HG02588 (cell line): ENCODE data around the gene POLR3H.
"Not testable (repeated sequence)": the region's sequence is repeated elsewhere in the genome, so short reads cannot be mapped to it uniquely, and the experiment has no call there.

Experiments used
- ATAC-seq: cut with Tn5 transposase; IDR thresholded peaks from one replicate; pipeline ENCODE4 v1.9.1; 2021; ENCODE audit warnings: mild to moderate bottlenecking, moderate library complexity; ENCODE audit not compliant: unreplicated experiment

POLR3H gene

GRCh38 chr22:41565403-41566054, 21.3 kb upstream of the POLR3H start:
- no peak for ATAC-seq

GRCh38 chr22:41564563-41564962, 20.3 kb upstream of the POLR3H start:
- no peak for ATAC-seq

GRCh38 chr22:41563051-41563711, 18.9 kb upstream of the POLR3H start:
- no peak for ATAC-seq

- ATAC-seq, result no peak
Measured at GRCh38 chr22:41562461-41562860, 18.2 kb upstream of the POLR3H start.

GRCh38 chr22:41561788-41562187, 17.5 kb upstream of the POLR3H start:
- no peak for ATAC-seq

- ATAC-seq, result no peak
Measured at GRCh38 chr22:41561335-41561734, 17.1 kb upstream of the POLR3H start.

GRCh38 chr22:41560095-41560471, 15.8 kb upstream of the POLR3H start:
- ATAC-seq, result no peak

GRCh38 chr22:41558241-41558630, 14.0 kb upstream of the POLR3H start:
- ATAC-seq, result not testable (repeated sequence)

- ATAC-seq, result no peak
Measured at GRCh38 chr22:41557401-41558240, 13.4 kb upstream of the POLR3H start.

GRCh38 chr22:41556561-41556960, 12.3 kb upstream of the POLR3H start:
- ATAC-seq, result no peak

- no peak for ATAC-seq
Measured at GRCh38 chr22:41555325-41555982, 11.2 kb upstream of the POLR3H start.

GRCh38 chr22:41551877-41552582, 7.8 kb upstream of the POLR3H start:
- ATAC-seq, result no peak

- no peak for ATAC-seq
Measured at GRCh38 chr22:41550952-41551491, 6.8 kb upstream of the POLR3H start.

GRCh38 chr22:41548830-41549211, 4.6 kb upstream of the POLR3H start:
- no peak for ATAC-seq

GRCh38 chr22:41544671-41545476, 604 bp upstream of the POLR3H start:
- ATAC-seq, result no peak

- no peak for ATAC-seq
Measured at GRCh38 chr22:41542224-41542623, 2.0 kb downstream of the POLR3H start.

- ATAC-seq, result no peak
Measured at GRCh38 chr22:41541484-41541883, 2.8 kb downstream of the POLR3H start.

- no peak for ATAC-seq
Measured at GRCh38 chr22:41540365-41540764, 3.9 kb downstream of the POLR3H start.

- ATAC-seq, result no peak
Measured at GRCh38 chr22:41540006-41540315, 4.3 kb downstream of the POLR3H start.
